ENCODE data around the gene KRTAP5-3. TPM values are rescaled to one million over a fixed set of nuclear protein-coding genes. Genes with fewer than 3 reads are reported as not detected.
"Not testable (repeated sequence)": the region's sequence is repeated elsewhere in the genome, so short reads cannot be mapped to it uniquely, and the experiment has no call there.

KRTAP5-3 gene
- total and polyA plus RNA-seq, 3 experiments from 2014 or later, result not detected

- H3K4me1 ChIP-seq (ENCODE audit: insufficient read depth, low read length), result no peaks in the 10 kb centered on the region
- ChIA-PET POLR2A (no interaction called here), CTCF (no interaction called here)
- H3K27me3 ChIP-seq (ENCODE audit: insufficient read depth, low read length, poor library complexity, severe bottlenecking), result no peaks in the 10 kb centered on the region
- no peaks in the 10 kb centered on the region for H3K9me3 Mint-ChIP-seq
- peaks cover 5 to 7% (median 6%) of the 10 kb centered on the region in 3 donors for H3K4me1 Mint-ChIP-seq
- no peaks in the 10 kb centered on the region for H3K36me3 Mint-ChIP-seq
- H3K36me3 ChIP-seq (ENCODE audit: insufficient read depth, low read length), result no peaks in the 10 kb centered on the region
- no peak within 1 kb of the TSS for H3K4me3 ChIP-seq (ENCODE audit: low read length)
- H3K4me3 Mint-ChIP-seq, result no peak within 1 kb of the TSS
- no peaks in the 10 kb centered on the region for H3K9me3 ChIP-seq (ENCODE audit: low read length)
- peaks cover 6 to 30% of the 10 kb centered on the region in 2 donors for H3K27me3 Mint-ChIP-seq
- peak within 1 kb of the TSS in 1 of 8 donors; percentile 15 for H3K27ac Mint-ChIP-seq
- no peak within 1 kb of the TSS for H3K27ac ChIP-seq (ENCODE audit: low read depth, low read length)
- no peak for DNase-seq
Measured at GRCh38 chr11:1622086-1622485, 13.8 kb upstream of the KRTAP5-3 start, which contains the start of gene KRTAP5-4. Gene KRTAP5-4 (minus strand): TSS chr11:1622138. CDS start chr11:1622093, 45 bp downstream.

- peak in 2 of 5 donors; percentile 6 to 40 for DNase-seq
- Mint-ChIP-seq H3K4me3 (peak overlapping the region in 6 of 7 donors; percentile 0 to 43 (median 14)), H3K9me3 (no peaks in the 10 kb centered on the region), H3K27me3 (peaks cover 13 to 48% of the 10 kb centered on the region in 2 donors), H3K36me3 (peaks cover 0 to 6% (median 0%) of the 10 kb centered on the region in 3 donors), H3K27ac (peak overlapping the region in 4 of 8 donors; percentile 17 to 85 (median 54)), H3K4me1 (peaks cover 5 to 7% (median 6%) of the 10 kb centered on the region in 3 donors)
- Histone ChIP-seq H3K36me3 (ENCODE audit: insufficient read depth, low read length) (no peaks in the 10 kb centered on the region), H3K4me1 (ENCODE audit: insufficient read depth, low read length) (no peaks in the 10 kb centered on the region), H3K27ac (ENCODE audit: low read depth, low read length) (no peak overlapping the region), H3K9me3 (ENCODE audit: low read length) (no peaks in the 10 kb centered on the region), H3K4me3 (ENCODE audit: low read length) (no peak overlapping the region), H3K27me3 (ENCODE audit: insufficient read depth, low read length, poor library complexity, severe bottlenecking) (peaks cover 7% of the 10 kb centered on the region)
- ChIA-PET POLR2A (interaction anchor here (0.6 kb wide), 1 partner anchor 8 kb away, joined by 3 read pairs; no protein-coding TSS in a partner anchor), CTCF (interaction anchor here (0.9 to 1.0 kb wide), 2 partner anchors 33 to 530 kb away, joined by 3 read pairs; no protein-coding TSS in a partner anchor)
Measured at GRCh38 chr11:1619449-1619848, 11.2 kb upstream of the KRTAP5-3 start.

DNA sequence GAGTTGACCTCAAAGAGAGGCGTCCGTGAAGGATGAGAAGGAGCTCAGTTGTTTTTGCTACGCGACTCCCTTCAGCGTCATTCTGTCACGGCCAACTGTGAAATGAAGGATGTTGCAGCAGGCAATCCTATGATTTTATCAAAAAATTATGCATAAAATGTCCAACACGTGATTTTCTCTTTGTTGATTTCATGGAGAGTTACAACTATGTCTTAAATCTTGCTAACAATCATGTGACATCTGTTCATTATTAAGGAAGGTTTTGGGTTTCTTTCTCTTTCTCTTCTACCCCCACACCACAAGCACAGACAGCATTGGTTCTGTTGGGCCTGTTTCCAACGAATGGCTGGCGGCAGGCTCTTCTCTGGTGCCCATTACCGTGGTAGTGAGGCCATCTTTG lies 10.0 kb upstream of the KRTAP5-3 start:
- Mint-ChIP-seq H3K9me3 (no peaks in the 10 kb centered on the region), H3K4me3 (peak overlapping the region in 1 of 7 donors; percentile 18), H3K27ac (no peak overlapping the region), H3K27me3 (peaks cover 19 to 53% of the 10 kb centered on the region in 2 donors), H3K4me1 (peaks cover 5 to 7% (median 6%) of the 10 kb centered on the region in 3 donors), H3K36me3 (peaks cover 0 to 6% (median 0%) of the 10 kb centered on the region in 3 donors)
- no peak for DNase-seq
- ChIA-PET CTCF (interaction anchor here (1.1 to 1.8 kb wide), 2 partner anchors 23 to 72 kb away, joined by 4 to 5 read pairs; no protein-coding TSS in a partner anchor), POLR2A (no interaction called here)
- H3K4me3 ChIP-seq (ENCODE audit: low read length), result no peak overlapping the region
- H3K36me3 ChIP-seq (ENCODE audit: insufficient read depth, low read length), result no peaks in the 10 kb centered on the region
- H3K27me3 ChIP-seq (ENCODE audit: insufficient read depth, low read length, poor library complexity, severe bottlenecking), result peaks cover 7% of the 10 kb centered on the region
- no peak overlapping the region for H3K27ac ChIP-seq (ENCODE audit: low read depth, low read length)
- no peaks in the 10 kb centered on the region for H3K9me3 ChIP-seq (ENCODE audit: low read length)
- no peaks in the 10 kb centered on the region for H3K4me1 ChIP-seq (ENCODE audit: insufficient read depth, low read length)

- POLR2A ChIA-PET; H3K9me3 ChIP-seq (ENCODE audit: low read length): not testable (repeated sequence)
- CTCF ChIA-PET, result interaction anchor here (0.9 kb wide), 1 partner anchor 33 kb away, joined by 3 read pairs; no protein-coding TSS in a partner anchor
Measured at GRCh38 chr11:1607901-1608300, 362 bp downstream of the KRTAP5-3 start.

GRCh38 chr11:1607156-1607845 lies 962 bp downstream of the KRTAP5-3 start:
- H3K36me3 ChIP-seq (ENCODE audit: insufficient read depth, low read length); POLR2A ChIA-PET; H3K27ac ChIP-seq (ENCODE audit: low read depth, low read length); H3K27ac Mint-ChIP-seq; DNase-seq; H3K4me3 ChIP-seq (ENCODE audit: low read length); H3K9me3 Mint-ChIP-seq; H3K36me3 Mint-ChIP-seq; H3K4me3 Mint-ChIP-seq; H3K9me3 ChIP-seq (ENCODE audit: low read length); H3K4me1 Mint-ChIP-seq; H3K27me3 ChIP-seq (ENCODE audit: insufficient read depth, low read length, poor library complexity, severe bottlenecking); H3K4me1 ChIP-seq (ENCODE audit: insufficient read depth, low read length): not testable (repeated sequence)
- CTCF ChIA-PET, result interaction anchor here (0.9 kb wide), 1 partner anchor 32 kb away, joined by 3 read pairs; no protein-coding TSS in a partner anchor
- peaks cover 30 to 44% of the 10 kb centered on the region in 2 donors for H3K27me3 Mint-ChIP-seq

More at GRCh38 chr11:1607901-1608300, 362 bp downstream of the KRTAP5-3 start:
- H3K36me3 ChIP-seq (ENCODE audit: insufficient read depth, low read length); H3K27ac ChIP-seq (ENCODE audit: low read depth, low read length); H3K4me3 Mint-ChIP-seq; H3K4me1 Mint-ChIP-seq; H3K27me3 ChIP-seq (ENCODE audit: insufficient read depth, low read length, poor library complexity, severe bottlenecking); H3K36me3 Mint-ChIP-seq; DNase-seq; H3K4me3 ChIP-seq (ENCODE audit: low read length); H3K4me1 ChIP-seq (ENCODE audit: insufficient read depth, low read length); H3K9me3 Mint-ChIP-seq; H3K27ac Mint-ChIP-seq: not testable (repeated sequence)
- H3K27me3 Mint-ChIP-seq, result peaks cover 28 to 42% of the 10 kb centered on the region in 2 donors

GRCh38 chr11:1605923-1606322 lies 2.3 kb downstream of the KRTAP5-3 start:
- H3K4me1 ChIP-seq (ENCODE audit: insufficient read depth, low read length); H3K36me3 ChIP-seq (ENCODE audit: insufficient read depth, low read length); H3K27ac ChIP-seq (ENCODE audit: low read depth, low read length); H3K27me3 ChIP-seq (ENCODE audit: insufficient read depth, low read length, poor library complexity, severe bottlenecking); H3K4me3 ChIP-seq (ENCODE audit: low read length); H3K9me3 Mint-ChIP-seq; H3K9me3 ChIP-seq (ENCODE audit: low read length); POLR2A ChIA-PET; H3K4me1 Mint-ChIP-seq; H3K36me3 Mint-ChIP-seq: not testable (repeated sequence)
- H3K27ac Mint-ChIP-seq, result peak overlapping the region in 6 of 8 donors; percentile 6 to 91 (median 80)
- H3K4me3 Mint-ChIP-seq, result peak overlapping the region in 6 of 7 donors; percentile 17 to 84 (median 72)
- CTCF ChIA-PET, result interaction anchor here (1.0 to 1.1 kb wide), 2 partner anchors 21 to 31 kb away, joined by 3 read pairs; no protein-coding TSS in a partner anchor
- H3K27me3 Mint-ChIP-seq, result peaks cover 28 to 49% of the 10 kb centered on the region in 2 donors
- peak in 1 of 5 donors; percentile 19 for DNase-seq

- CTCF ChIA-PET, result interaction anchor here (1.0 kb wide), 1 partner anchor 11 kb away, joined by 3 read pairs; no protein-coding TSS in a partner anchor
- H3K36me3 Mint-ChIP-seq, result no peaks in the 10 kb centered on the region
- H3K4me3 Mint-ChIP-seq, result no peak overlapping the region
- no peaks in the 10 kb centered on the region for H3K36me3 ChIP-seq (ENCODE audit: insufficient read depth, low read length)
- H3K9me3 Mint-ChIP-seq, result peaks cover 0 to under 1% (median 0%) of the 10 kb centered on the region in 5 donors
- no peak overlapping the region for H3K4me3 ChIP-seq (ENCODE audit: low read length)
- no peaks in the 10 kb centered on the region for H3K9me3 ChIP-seq (ENCODE audit: low read length)
- H3K27me3 Mint-ChIP-seq, result peaks cover 22 to 50% of the 10 kb centered on the region in 2 donors
- peaks cover 5 to 9% (median 8%) of the 10 kb centered on the region in 3 donors for H3K4me1 Mint-ChIP-seq
- no peak overlapping the region for H3K27ac Mint-ChIP-seq
- H3K4me1 ChIP-seq (ENCODE audit: insufficient read depth, low read length), result no peaks in the 10 kb centered on the region
- no peak for DNase-seq
- H3K27me3 ChIP-seq (ENCODE audit: insufficient read depth, low read length, poor library complexity, severe bottlenecking), result no peaks in the 10 kb centered on the region
- H3K27ac ChIP-seq (ENCODE audit: low read depth, low read length), result no peak overlapping the region
- POLR2A ChIA-PET, result no interaction called here
Measured at GRCh38 chr11:1604711-1605110, 3.6 kb downstream of the KRTAP5-3 start.

DNA sequence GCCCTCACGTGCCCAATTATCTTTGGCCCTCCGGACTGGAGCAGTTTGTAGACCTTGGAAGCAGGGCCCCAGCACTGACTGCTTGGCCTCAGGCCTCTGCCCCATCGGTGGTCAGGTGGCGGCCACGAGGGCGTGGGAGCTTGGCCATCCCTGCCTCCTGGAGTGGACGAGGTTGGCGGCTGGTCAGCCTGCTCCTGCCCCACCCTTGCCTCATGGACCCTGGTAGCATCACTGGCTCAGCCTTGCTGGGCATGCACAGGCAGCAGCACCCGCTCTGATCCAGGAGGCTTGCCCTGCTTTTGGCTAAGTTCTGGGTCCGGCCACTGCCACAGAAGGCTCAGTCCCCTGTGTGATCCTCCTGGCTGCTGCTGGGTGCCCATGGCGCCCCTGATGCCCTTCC lies 4.1 kb downstream of the KRTAP5-3 start:
- H3K4me3 Mint-ChIP-seq, result no peak overlapping the region
- Histone ChIP-seq H3K27ac (ENCODE audit: low read depth, low read length) (no peak overlapping the region), H3K36me3 (ENCODE audit: insufficient read depth, low read length) (no peaks in the 10 kb centered on the region), H3K27me3 (ENCODE audit: insufficient read depth, low read length, poor library complexity, severe bottlenecking) (no peaks in the 10 kb centered on the region), H3K4me3 (ENCODE audit: low read length) (no peak overlapping the region), H3K9me3 (ENCODE audit: low read length) (no peaks in the 10 kb centered on the region), H3K4me1 (ENCODE audit: insufficient read depth, low read length) (no peaks in the 10 kb centered on the region)
- peaks cover 0 to 2% (median 0%) of the 10 kb centered on the region in 5 donors for H3K9me3 Mint-ChIP-seq
- no peaks in the 10 kb centered on the region for H3K36me3 Mint-ChIP-seq
- POLR2A ChIA-PET, result no interaction called here
- peaks cover 25 to 55% of the 10 kb centered on the region in 2 donors for H3K27me3 Mint-ChIP-seq
- peaks cover 5 to 9% (median 8%) of the 10 kb centered on the region in 3 donors for H3K4me1 Mint-ChIP-seq
- CTCF ChIA-PET, result no interaction called here
- peak overlapping the region in 1 of 8 donors; percentile 29 for H3K27ac Mint-ChIP-seq
- no peak for DNase-seq
